Stomach (tissue), 9 donors: Measurements from ENCODE around the gene TMEM161B. TPM values are rescaled to one million over a fixed set of nuclear protein-coding genes. Genes with fewer than 3 reads are reported as not detected.

ENCODE experiments used
- DNase-seq, 2 donors: peaks; one replicate each; pipeline versions ENCODE4 v3.0.0 to v3.0.0-alpha.2; 2013 to 2019
- H3K27ac ChIP-seq, 5 donors: fragments of 200-600 bp in 4 of 5; sonication (generic) in 4 of 5; one replicate each; pipeline ENCODE4 v1.5.1; 2013 to 2019; ENCODE audit warnings: mild to moderate bottlenecking in 1 of 5, moderate library complexity in 1 of 5
- H3K27me3 ChIP-seq, 3 donors: fragments of 200-600 bp; sonication (generic); one replicate each; pipeline ENCODE4 v1.5.1; 2017 to 2019; ENCODE audit warnings: mixed run types in 1 of 3
- H3K36me3 ChIP-seq, 4 donors: fragments of 200-600 bp; sonication (generic); 1 replicate in 3 of 4; 2 replicates in 1 of 4; pipeline ENCODE4 v1.5.1; 2016 to 2019
- H3K4me1 ChIP-seq, 4 donors: fragments of 200-600 bp; sonication (generic); one replicate each; pipeline ENCODE4 v1.5.1; 2016 to 2019
- H3K4me3 ChIP-seq, 4 donors: fragments of 200-600 bp; sonication (generic) in 3 of 4; one replicate each; pipeline ENCODE4 v1.5.1; 2016 to 2019; ENCODE audit warnings: mild to moderate bottlenecking in 1 of 4
- H3K9me3 ChIP-seq, 4 donors: fragments of 200-600 bp; sonication (generic); one replicate each; pipeline ENCODE4 v1.5.1; 2016 to 2019
- CTCF ChIP-seq, 7 experiments: fragments of 450-650 bp in 4 of 7; fragments of 200-600 bp in 3 of 7; sonication (generic) in 3 of 7; IDR thresholded peaks; one replicate each; pipeline ENCODE4 v1.5.1; 2016 to 2019; ENCODE audit warnings: antibody characterized with exemption in 7 of 7, control low read depth in 2 of 7, mild to moderate bottlenecking in 1 of 7
- EP300 ChIP-seq: sonication (generic); formaldehyde crosslinking; IDR thresholded peaks from one replicate; pipeline ENCODE4 v1.6.1; 2017; ENCODE audit warnings: antibody characterized with exemption
- POLR2A ChIP-seq, 4 donors: fragments of 450-650 bp; IDR thresholded peaks; one replicate each; pipeline ENCODE4 v1.6.1; 2016; ENCODE audit warnings: antibody characterized with exemption in 4 of 4, control low read depth in 2 of 4, mild to moderate bottlenecking in 1 of 4, moderate library complexity in 1 of 4
- POLR2AphosphoS5 ChIP-seq, 3 donors: sonication (generic); formaldehyde crosslinking; IDR thresholded peaks; one replicate each; pipeline ENCODE4 v1.6.1; 2016; ENCODE audit warnings: antibody characterized with exemption in 3 of 3
- WGBS, 5 donors: extraction: QIAGEN DNeasy Blood & Tissue Kit in 3 of 5; methylation state at CpG; one replicate each; pipeline versions ENCODE4 v1.1.5 to v1.1.7; 2013 to 2018; 5-methylcytosine and 5-hydroxymethylcytosine counted together
- intact Hi-C: fragments of 100-400 bp; cut with DNase I; formaldehyde crosslinking; loops from one replicate; pipeline ENCODE4 v1.15.1; 2023; ENCODE audit warnings: low total_unique reads
- polyA plus RNA-seq, 3 donors: library from polyadenylated mRNA; stranded (reverse); fragments of 200-250 nt; gene quantifications; one replicate each; pipeline ENCODE4 v1.2.3, GENCODE V29; 2013
- total RNA-seq, 5 donors: library from RNA; depleted of rRNA; stranded (reverse); fragments of >200 nt; gene quantifications; one replicate each; pipeline versions ENCODE4 v1.1.0 to v1.2.3, GENCODE V29; 2014 to 2016
- donor health status: healthy with polysubstance abuse.
- donor health status: Bipolar disorder and iron deficiency.
- donor health status: healthy.

Gene TMEM161B
- total and polyA plus RNA-seq, 8 donors, result 7.0 to 78.2 (median 35.8) TPM

- Histone ChIP-seq H3K27me3 (no peaks in the 10 kb centered on the region), H3K9me3 (peaks cover 0 to 6% (median 2%) of the 10 kb centered on the region in 4 donors), H3K27ac (no peak overlapping the region), H3K4me1 (no peaks in the 10 kb centered on the region), H3K36me3 (peaks cover 0 to 37% (median 9%) of the 10 kb centered on the region in 4 donors), H3K4me3 (no peak overlapping the region)
- no peak for DNase-seq
- 81 to 89% (median 87%) methylated on average over 3 of the region's 3 CpGs for WGBS, 5 donors
- TF ChIP-seq POLR2A (IDR thresholded peaks at IDR 0.05) (no peak), POLR2AphosphoS5 (IDR thresholded peaks at IDR 0.05) (no peak)
- intact Hi-C loops, result no loop called here
These were observed 22.2 kb upstream of the TMEM161B start for GRCh38 chr5:88290801-88291200.

- no peaks in the 10 kb centered on the region for H3K4me1 ChIP-seq
- no peaks in the 10 kb centered on the region for H3K9me3 ChIP-seq
- no peak overlapping the region for H3K4me3 ChIP-seq
- intact Hi-C loops, result no loop called here
- no peak for TF ChIP-seq EP300
- TF ChIP-seq CTCF (IDR thresholded peaks at IDR 0.05), result no peak
- TF ChIP-seq POLR2AphosphoS5 (IDR thresholded peaks at IDR 0.05), result no peak
- no peak for TF ChIP-seq POLR2A (IDR thresholded peaks at IDR 0.05)
- DNase-seq, result no peak
- peaks cover 0 to 29% (median 9%) of the 10 kb centered on the region in 4 donors for H3K36me3 ChIP-seq
- no peaks in the 10 kb centered on the region for H3K27me3 ChIP-seq
- no peak overlapping the region for H3K27ac ChIP-seq
- WGBS, 5 donors, result 84 to 89% (median 85%) methylated on average over 5 of the region's 5 CpGs
These were observed 20.0 kb upstream of the TMEM161B start for GRCh38 chr5:88288528-88289197.

- H3K4me3 ChIP-seq, result no peak overlapping the region
- no peaks in the 10 kb centered on the region for H3K4me1 ChIP-seq
- DNase-seq, result no peak
- H3K36me3 ChIP-seq, result peaks cover 0 to 30% (median 12%) of the 10 kb centered on the region in 4 donors
- 92 to 98% (median 96%) methylated on average over 4 of the region's 4 CpGs for WGBS, 5 donors
- H3K27me3 ChIP-seq, result no peaks in the 10 kb centered on the region
- no peak for TF ChIP-seq POLR2A (IDR thresholded peaks at IDR 0.05)
- TF ChIP-seq POLR2AphosphoS5 (IDR thresholded peaks at IDR 0.05), result no peak
- no peak for TF ChIP-seq CTCF (IDR thresholded peaks at IDR 0.05)
- TF ChIP-seq EP300, result no peak
- no peaks in the 10 kb centered on the region for H3K9me3 ChIP-seq
- intact Hi-C loops, result no loop called here
- no peak overlapping the region for H3K27ac ChIP-seq
These were observed 19.3 kb upstream of the TMEM161B start for GRCh38 chr5:88287846-88288527.

GRCh38 chr5:88287302-88287701, 18.7 kb upstream of the TMEM161B start:
- 75 to 86% (median 76%) methylated on average over 3 of the region's 3 CpGs for WGBS, 5 donors

More at GRCh38 chr5:88287302-88287701, 18.7 kb upstream of the TMEM161B start:
- intact Hi-C loops, result no loop called here
- TF ChIP-seq EP300 (no peak), CTCF (IDR thresholded peaks at IDR 0.05) (no peak), POLR2A (IDR thresholded peaks at IDR 0.05) (no peak), POLR2AphosphoS5 (IDR thresholded peaks at IDR 0.05) (no peak)
- no peaks in the 10 kb centered on the region for H3K9me3 ChIP-seq
- H3K4me1 ChIP-seq, result no peaks in the 10 kb centered on the region
- H3K36me3 ChIP-seq, result peaks cover 0 to 28% (median 17%) of the 10 kb centered on the region in 4 donors
- no peak for DNase-seq
- no peak overlapping the region for H3K27ac ChIP-seq
- H3K27me3 ChIP-seq, result no peaks in the 10 kb centered on the region
- H3K4me3 ChIP-seq, result no peak overlapping the region
